GM21576 (cell line): ENCODE data around the gene ADAM12.
"Not testable (repeated sequence)": the region's sequence is repeated elsewhere in the genome, so short reads cannot be mapped to it uniquely, and the experiment has no call there.

Experiments used
- ATAC-seq: cut with Tn5 transposase; IDR thresholded peaks from one replicate; pipeline ENCODE4 v1.9.1; 2021; ENCODE audit warnings: mild to moderate bottlenecking, moderate library complexity; ENCODE audit not compliant: unreplicated experiment

The ADAM12 gene

DNA sequence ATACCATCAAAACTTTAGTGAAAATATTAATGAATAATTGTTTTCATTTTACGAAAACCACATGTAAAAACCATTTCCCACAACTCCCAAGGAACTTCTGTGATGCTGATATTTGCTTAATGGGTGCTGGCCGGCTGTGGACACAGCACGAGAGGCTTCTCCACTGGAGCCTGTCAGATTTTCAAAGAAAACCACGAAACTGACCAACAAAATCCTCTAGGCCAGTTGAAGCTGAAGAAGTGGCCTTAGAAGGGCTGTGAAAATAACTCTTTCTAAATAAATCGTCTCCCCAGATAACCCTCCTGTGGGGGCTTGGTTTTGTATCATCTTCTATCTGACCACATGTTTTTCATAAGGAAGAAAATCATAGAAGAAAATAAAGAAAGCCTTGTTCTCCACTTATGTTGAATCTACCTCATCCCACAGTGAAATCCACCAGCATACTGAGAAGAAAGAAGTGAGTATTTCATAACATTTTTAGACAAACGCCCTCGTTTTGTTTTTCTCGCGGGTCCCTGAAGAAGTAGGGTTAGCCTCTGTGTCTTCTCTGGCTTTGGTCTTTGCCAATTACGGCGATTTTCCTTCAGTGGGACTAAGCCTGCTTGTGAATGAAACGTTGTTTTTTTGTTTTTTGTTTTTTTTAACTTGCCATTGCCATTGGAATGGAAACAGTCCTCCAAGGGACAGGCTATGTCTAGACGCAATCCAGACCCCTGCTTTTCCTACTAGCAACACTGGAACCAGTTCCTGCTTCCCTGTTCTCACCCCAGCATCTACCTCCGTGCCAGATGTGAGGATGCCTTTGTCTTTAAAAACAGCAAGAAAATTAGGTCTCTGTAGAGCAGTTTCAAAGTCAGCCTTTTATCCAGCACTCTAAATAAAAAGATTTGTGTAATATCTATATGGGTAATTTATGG lies 123.9 kb downstream of the ADAM12 start:
- no peak for ATAC-seq

DNA sequence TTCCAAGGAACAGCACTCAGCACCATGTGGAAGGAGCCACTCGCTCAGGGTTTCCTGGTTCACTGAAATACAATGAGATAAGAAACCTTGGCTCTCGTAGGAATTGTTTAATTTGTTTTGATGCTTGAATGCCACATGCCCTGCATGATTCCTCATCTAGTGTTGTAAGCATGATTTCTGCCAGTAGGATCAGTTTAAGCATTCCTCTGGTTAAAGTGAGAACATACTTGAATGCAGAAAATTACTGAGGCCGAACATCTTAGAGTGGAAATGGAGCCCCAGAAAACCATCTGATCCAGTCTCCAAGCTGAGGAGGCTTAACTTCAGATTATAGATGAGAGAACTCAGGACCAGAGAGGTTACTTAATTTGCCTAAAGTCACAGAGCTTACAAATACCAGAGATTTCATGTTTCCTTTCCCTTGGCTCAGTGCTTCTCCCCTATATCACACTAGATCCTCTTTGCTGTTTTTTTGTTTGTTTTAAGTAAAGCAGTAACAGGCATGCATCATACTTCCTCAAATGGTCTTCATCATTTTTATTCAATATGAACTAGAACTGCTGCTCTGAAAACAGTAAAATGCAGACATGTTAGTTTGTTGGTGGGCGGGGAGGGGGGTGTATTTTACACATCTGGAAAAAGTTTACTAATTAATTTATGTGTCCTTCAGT lies 125.1 kb downstream of the ADAM12 start:
- ATAC-seq, result no peak

DNA sequence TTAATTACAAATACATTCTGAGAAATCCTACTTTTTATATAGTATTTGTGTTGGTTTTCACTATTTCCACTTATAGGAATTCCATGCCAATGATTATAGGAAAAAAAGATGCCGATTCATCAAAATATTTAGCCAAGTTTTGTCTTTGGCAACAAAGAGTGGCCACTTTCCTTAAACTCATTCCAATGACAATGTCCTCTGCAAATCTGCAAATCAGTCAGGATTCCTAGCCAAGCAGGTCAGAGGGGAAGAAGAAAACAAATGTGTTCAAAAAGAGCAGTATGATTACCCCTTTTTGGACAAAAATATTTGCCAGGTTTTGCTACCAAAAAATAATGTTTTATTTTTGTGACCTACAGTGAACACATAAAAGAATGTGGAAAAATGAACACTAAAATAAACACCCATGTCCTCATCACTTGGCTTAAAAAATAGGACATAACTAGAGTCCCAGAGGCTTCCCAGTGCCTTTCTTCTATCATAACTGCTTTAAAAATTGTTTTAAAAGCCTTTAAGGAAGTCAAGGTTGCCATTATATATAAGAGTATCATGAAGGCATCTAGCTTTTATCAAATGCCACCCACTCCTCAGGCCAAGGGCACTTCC lies 125.9 kb downstream of the ADAM12 start:
- no peak for ATAC-seq

DNA sequence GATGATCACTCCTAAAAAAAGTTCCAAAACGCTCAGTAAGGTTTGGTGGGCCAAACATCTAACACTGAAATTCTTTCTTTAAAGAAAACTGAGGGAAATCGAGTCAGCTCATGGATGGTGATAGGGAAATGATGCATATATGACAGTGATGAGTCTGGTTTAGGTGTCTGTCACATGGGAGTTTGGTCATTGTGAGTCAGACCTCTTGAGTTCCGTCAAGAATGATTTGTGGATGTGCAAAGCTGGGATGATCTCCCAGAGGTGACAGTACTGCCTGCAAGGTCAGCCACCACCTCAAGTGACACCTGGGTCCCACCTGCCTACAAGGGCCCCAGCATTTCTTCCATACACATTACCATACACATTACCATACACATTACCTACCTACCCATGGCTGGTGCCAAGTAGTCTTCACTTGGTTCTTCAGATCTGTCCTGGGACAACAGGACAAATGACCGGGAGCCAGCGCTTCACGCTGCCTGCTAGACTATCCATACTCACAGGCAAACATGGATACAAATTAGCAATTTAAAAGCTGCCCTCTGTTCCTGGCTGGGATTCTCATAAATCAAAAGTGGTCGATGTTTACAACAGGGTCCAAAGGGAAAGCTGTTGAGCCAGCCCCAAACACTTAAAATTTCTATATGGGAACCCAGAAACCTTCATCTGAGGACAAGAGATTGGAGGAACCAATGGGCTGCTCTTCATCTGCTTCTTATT lies 128.4 kb downstream of the ADAM12 start:
- no peak for ATAC-seq

DNA sequence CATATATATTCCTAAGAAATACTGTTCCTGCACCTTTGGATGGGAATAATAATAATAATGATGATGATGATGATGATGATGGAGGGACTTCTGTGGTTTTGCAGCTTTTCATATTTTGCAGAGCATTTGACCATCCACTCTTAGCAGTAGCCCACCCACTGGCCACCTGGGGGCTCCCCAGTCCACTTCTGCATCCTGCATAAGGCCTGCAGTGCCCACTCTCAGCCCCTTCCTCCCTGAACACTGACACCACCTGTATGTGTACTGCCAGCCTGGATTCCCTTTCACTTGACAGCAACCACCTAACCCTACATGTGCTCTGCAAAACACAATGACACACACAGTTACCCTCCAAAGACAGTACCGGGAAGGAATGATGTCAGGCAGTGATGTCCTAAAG lies 131.4 kb downstream of the ADAM12 start:
- ATAC-seq, result no peak

DNA sequence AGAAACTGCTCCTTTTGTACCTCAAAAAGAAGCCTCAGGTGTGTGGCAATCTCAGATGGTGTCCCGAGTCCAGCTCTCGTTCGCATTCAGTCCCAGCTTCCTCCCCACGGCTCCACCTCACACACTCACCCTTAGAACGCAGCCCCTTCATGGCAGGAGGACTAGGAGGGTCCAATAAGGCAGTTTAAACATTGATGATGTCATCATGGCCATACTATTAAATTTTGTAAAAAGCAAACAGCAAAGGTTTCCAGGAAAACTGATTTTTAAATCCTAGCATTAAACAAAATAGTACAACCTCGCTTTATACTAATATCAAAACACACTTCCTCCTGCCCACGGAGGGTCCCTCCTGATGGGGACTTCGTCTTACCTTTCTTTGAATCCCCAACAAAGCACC lies 133.0 kb downstream of the ADAM12 start:
- no peak for ATAC-seq

DNA sequence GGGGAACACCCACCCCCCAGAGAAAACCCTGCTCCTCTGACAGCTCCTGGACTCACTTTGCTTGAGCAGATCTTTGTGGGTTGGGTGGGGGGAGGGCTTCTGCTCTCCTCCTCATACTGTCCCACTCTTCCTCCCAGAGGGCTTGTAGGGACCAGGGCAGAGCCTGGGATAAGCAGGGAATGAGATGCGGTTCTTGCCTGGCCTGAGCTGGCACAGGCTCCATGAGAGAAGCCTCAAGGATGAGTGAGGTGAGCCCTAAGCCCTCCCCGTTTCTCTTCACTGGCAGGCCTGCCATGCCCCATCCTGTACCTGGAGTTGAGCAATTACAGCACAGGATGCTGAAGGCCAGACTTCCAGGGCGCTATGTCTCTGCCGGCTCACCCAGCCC lies 134.7 kb downstream of the ADAM12 start:
- ATAC-seq, result no peak

DNA sequence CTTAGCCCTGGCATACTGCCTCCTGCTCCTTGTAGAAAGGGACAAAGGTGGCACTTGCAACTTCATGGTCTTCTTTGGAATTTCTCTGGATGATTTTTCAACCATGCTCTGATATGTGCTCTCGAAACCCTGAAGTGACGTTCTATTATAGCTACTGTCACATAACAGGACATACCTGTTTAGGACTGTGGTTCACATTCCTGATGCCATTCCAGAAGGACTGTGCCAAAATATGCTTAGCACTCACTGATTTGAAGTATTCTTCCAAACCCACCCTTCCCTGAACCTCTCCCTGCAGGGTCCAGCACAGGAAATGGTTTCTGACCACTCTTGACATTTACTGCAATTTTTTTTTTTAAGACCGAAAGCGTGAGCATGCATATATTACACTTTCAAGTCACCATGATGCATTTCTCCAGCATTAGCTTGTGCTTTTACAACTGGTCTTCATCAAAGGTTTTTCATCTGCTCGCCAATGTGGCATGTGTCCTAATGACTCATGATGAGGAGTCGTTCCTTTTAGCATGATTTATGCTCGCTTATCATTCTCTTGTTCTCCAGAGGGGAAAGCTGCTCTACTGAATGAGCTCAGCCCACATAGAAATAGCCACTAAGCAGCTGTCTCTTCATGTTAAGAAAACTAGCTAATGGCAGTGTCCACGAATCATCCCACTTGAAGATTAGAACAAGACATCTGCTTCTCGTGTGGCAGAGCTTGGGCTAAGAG lies 135.2 kb downstream of the ADAM12 start:
- ATAC-seq, result no peak

DNA sequence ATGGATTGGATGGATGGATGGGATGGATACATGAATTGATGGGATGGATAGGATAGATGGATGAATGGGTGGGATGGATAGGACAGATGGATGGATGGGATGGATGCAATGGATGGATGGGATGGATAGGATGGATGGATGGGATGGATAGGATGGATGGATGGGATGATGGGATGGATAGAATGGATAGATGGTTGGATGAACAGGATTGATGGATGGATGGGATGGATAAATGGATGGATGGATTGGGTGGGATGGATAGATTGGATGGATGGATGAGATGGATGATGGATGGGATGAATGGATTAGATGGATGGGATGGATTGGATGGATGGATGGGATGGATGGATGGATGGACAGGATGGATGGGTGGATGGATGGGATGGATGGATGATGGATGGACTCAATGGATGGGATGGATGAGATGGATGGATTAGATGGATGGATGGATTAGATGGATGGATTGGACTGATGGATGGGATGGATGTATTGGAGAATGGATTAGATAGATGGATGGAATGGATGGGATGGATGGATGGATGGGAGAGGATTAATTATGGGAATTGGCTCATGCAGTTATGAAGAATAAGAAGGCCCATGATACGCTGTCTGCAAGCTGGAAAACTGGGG lies 136.4 kb downstream of the ADAM12 start:
- ATAC-seq, result no peak

DNA sequence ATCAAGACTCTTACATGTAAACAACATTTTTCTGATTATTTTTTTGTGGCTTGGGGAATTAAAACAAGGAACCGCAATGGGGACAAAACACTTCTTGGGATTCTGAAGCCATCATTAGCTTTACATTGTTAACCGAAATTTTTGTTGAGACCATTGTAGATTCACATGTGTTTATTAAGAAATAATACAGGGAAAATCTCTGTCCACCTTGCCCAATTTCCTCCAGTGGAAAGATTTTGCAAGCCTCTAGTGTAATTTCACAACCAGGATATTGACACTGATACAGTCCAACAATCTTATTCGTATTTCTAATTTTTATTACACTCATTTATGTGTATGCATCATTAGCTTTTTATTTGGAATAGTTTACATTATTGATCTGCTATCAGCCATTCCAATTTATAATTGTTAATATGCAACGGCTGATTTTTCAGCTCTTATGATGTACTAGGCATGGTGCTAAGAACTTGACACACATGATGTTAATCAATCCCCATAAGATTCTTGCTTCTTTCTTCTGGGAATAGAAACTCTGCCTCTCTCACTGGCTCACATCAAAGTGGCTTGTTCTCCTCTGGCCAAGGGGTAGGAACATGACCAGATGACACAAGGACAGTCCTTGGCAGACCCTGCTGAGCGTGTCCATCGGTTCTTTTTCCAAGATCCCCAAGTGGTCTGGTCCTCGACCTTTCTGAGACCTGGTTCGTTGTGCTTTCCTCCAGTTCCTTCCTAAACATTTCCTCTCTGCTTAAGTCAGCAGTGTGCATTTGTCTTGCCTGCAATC lies 137.6 kb downstream of the ADAM12 start:
- no peak for ATAC-seq

DNA sequence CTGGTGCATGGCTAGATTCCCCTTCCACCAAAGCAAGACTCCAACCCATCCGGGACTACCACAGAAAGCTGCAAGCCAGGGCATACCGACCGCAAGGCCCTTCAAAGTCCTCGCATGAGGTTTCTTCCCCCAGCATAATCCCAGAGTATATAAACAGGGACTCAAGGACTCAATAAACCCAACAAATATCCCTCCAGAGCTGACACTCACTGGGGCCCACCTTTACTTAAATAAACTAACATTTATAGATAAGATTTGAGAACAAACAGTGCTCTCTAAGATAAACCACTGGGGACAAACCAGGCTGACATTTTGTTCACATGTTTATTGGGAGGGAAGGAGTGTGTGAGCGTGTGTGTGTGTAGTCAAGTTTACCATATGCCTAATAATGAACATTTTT lies 138.2 kb downstream of the ADAM12 start:
- ATAC-seq, result no peak

DNA sequence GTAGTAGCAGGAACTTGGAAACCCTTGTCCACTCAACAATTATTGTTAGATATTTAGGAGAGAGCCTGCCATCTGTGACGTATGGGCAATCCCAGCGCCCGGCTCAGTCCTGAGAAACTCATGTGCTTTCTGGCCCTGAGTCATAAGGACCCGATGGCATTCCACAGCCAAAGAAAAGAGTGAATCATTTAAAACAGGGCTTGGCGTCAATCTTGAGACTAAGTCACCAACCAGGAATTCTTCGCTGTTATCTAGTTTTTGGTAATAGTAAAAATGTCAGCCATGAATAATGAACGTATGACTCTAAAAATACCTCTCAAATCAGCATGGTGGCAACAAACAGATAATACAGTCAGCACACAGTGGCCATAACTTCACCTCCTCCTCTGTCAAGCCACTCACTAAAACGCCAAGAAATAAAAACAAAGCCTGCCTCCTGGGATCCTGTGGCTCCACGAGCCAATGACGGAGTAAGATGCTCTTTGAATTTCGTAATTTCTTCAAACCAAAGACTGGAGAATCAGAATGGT lies 140.8 kb downstream of the ADAM12 start:
- no peak for ATAC-seq

DNA sequence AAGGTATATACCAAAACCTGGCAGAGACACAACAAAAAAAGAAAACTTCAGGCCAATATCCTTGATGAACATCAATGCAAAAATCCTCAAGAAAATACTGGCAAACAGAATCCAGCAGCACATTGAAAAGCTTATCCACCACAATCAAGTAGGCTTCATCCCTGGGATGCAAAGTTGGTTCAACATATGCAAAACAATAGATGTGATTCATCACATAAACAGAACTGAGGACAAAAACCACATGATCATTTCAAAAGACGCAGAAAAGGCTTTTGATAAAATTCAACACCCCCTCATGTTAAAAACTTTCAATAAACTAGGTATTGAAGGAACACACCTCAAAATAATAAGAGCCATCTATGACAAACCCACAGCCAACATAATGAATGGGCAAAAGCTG lies 141.9 kb downstream of the ADAM12 start:
- not testable (repeated sequence) for ATAC-seq

DNA sequence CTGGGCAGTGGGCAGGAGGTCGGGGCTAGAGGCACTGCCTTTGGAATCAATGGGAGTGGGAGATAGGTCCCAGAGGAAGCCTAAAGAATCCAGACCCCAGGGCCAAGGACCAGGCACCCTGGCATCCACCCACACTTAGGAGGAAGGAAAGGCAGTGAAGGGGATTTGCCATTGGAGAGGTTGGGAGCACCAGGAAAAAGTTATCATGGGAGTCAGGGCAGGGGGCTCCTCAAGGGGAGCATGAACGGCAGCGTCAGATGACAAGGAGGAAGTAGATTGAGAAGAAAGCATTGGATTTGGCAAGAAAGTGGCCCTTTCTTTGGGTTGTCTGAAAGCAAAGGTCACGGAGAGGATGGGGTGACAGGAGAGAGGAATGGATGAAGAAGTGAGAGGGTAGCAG lies 142.8 kb downstream of the ADAM12 start:
- ATAC-seq, result no peak

DNA sequence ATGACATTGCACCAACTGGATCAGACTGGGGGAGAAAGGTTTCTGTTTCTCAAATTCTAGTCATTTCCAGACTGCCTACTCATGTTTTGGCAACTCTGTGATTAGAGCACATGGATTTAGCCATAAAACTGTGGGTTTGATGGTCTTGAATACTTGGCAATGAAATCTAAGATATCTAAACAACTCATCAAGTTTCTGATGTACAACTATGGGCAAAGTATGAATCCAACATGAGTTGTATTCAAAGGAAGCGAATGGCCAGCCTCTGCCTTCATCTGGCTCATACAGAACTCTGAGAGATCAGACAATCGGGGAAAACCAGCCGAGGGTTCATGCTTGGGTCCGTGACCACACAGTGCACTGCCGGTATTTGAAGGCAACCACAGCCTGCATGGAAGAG lies 144.3 kb downstream of the ADAM12 start:
- no peak for ATAC-seq

DNA sequence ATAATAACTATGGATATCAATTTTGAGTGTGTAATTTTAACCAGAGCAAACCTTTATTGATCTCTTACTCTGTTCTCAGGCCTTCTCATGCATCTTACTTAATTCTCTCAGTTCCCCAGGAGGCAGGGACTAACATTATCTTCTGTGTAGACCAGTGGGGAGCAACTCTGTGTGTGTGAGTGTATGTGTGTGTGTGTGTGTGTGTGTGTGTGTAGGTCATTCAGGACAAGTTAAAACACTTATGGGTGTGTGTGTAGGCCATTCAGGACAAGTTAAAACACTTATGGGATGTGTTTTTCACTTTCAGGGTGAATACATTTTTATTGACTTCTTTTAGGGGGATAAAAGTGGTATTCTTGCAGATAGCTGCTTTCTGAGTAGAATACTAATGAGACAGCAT lies 145.0 kb downstream of the ADAM12 start:
- ATAC-seq, result no peak

DNA sequence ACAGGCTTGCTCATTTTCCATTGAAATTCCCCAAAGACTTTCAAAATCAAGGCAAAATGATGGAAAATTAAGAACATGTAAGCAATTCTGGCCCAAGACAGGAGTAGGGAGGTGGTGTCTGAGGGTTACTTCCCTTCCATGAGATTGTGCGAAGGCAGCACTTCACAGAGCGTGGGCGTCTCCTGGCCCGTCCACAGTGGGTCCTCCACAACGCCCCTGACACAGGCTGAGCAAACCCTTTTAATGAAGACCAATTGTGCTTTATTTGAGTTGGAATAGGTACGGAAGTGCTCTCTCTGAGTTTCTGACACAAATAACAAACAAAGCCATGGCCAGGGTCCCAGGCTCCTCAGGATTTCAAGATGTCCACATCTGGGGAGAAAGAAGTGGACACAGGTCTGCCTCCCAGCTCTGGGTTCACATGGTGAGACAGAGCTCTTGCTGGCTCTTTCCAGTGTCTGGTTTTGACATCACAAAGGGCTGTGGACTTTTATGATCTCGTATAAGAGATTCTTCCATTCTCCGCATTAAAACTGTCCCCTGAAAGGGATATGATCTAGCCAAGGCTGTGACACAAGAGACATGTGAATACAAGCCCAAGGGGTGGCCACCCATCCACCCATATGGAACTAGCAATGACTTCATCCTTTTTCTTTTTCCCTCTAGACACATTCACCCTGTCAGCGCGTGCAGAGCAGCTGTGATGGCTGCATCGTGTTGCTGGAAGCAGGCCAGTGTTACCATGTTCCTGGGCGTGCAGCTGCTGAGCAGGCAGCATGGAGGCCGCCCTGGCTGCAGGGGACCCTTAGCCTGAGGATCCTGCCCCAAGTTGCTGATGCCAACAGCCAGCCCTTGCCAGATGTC lies 145.6 kb downstream of the ADAM12 start:
- no peak for ATAC-seq

DNA sequence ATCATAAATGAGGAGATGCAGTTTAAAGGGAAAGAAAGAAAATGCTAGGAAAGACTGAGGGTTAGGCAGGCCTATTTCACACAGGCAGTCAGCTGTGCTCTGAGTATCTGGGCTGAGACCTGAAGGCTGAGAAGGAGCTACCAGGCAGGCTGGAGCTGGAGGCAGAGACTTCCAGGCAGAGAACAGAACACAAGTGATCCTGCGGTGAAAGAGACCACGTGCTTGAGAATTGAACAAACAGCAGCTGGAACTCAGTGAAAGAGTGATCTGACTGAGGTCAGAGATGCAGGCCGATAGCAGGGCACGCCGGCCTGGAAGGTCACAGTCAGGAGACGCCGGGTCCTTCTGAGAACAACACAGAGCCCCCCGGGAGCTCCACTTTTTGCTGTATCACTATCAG lies 147.8 kb downstream of the ADAM12 start:
- ATAC-seq, result no peak
